Fibroblast of gingiva (primary cell): ENCODE results near the gene TCF21.
"Not testable (repeated sequence)": the region's sequence is repeated elsewhere in the genome, so short reads cannot be mapped to it uniquely, and the experiment has no call there.

Experiments used
- DNase-seq: peaks from one replicate; pipeline ENCODE4 v3.0.0-alpha.2; 2011; ENCODE audit warnings: low read depth

The TCF21 gene

GRCh38 chr6:133923938-133924593 lies 35.2 kb downstream of the TCF21 start:
- DNase-seq, result peak; percentile 70

DNA sequence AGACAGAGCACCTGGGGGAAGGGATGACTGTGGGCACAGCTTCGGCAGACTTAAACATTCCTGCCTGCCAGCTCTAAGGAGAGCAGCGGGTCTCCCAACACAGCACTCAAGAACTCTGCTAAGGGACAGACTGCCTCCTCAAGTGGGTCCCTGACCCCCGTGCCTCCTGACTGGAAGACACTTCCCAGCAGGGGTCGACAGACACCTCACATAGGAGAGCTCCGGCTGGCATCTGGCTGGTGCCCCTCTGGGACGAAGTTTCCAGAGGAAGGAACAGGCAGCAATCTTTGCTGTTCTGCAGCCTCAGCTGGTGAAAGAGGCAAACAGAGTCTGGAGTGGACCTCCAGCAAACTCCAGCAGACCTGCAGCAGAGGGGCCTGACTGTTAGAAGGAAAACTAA lies 42.3 kb downstream of the TCF21 start:
- not testable (repeated sequence) for DNase-seq

DNA sequence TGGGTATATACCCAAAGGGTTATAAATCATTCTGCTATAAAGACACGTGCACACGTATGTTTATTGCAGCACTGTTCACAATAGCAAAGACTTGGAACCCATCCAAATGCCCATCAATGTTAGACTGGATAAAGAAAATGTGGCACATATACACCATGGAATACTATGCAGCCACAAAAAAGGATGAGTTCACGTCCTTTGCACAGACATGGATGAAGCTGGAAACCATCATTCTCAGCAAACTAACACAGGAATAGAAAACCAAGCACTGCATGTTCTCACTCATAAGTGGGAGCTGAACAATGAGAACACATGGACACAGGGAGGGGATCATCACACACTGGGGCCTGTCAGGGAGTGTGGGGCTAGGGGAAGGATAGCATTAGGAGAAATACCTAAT lies 47.4 kb downstream of the TCF21 start:
- DNase-seq, result not testable (repeated sequence)

DNA sequence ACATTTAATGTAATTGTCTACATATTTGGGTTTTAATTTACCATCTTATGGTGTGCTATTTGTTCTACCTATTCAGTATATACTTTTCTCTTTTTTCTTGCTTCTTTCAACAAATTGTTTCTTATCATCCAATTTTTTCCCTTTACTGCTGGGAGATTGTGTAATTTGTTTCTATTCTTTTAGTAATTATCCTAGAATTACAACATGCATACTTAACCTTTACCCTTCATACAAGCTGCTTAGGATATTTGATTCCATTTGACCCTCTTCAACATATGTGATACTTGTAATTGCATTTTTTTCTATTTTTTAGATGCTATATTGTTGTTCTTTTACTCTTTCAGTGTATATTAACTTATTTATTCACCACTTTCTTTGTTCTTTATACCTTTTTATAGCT lies 49.0 kb downstream of the TCF21 start:
- peak; percentile 13 for DNase-seq

DNA sequence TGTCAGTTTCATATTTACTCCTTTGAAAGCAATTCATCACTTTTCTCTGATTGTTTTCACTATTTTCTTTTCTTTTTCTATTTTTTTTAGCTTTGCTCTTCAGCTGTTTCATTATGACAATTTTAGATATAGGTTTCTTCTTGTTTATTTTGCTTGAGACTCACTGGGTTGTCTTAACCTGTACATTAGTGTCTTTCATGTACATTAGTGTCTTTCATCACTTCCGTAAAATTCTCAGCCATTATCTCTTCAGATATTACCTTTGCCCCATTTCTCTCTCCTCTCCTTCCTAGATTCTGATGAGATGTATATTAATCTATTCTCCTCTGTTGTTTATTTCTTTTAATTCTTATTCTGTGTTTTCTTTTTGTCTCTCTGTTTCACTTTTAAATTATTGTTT lies 49.6 kb downstream of the TCF21 start:
- DNase-seq, result no peak

DNA sequence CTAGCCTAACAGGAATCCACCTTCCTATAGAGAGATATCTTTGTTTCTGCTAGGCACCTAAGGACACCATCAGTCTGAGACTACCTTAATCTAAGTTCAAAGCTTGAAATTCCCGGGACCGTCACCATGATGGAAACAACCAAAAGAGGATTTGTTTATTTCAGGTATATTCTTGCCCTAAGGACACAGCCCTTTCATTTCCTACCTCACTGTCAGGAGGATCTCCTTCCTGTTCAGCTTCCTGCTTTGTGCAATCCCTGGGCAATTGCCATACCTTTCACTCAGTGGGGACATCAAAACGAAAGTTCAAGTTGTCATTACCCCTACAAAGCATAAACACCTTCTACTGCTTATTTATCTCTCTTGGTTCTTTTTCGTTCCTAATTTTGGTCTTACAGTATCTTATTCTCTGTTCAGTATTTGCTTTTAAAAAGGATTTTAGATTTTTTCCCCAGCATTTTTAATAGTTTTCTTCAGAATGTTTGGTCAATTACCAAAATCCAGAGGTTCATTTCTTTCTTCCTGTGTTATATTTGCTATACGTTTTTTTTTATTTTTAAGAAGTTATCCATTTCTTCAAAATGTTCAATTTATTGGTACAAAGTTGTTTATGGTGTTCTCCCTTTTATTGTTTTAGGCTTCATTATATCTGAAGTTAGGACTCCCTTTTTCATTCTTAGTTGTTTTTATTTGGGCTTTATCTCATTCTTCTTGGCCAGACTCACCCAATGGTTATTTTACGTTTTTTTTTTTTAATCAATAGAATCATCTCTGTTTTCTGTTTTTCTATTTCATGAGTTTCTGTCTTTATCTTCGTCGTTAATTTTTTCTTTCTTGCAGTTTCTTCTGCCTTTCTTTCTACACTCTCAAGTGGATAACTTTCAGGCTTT lies 51.1 kb downstream of the TCF21 start:
- no peak for DNase-seq
